GM19023 (cell line): ENCODE measurements around the gene FAM228B.

ENCODE experiments used
- ATAC-seq: cut with Tn5 transposase; IDR thresholded peaks from one replicate; pipeline ENCODE4 v1.9.1; 2021; ENCODE audit warnings: mild to moderate bottlenecking, moderate library complexity; ENCODE audit not compliant: unreplicated experiment

FAM228B gene

DNA sequence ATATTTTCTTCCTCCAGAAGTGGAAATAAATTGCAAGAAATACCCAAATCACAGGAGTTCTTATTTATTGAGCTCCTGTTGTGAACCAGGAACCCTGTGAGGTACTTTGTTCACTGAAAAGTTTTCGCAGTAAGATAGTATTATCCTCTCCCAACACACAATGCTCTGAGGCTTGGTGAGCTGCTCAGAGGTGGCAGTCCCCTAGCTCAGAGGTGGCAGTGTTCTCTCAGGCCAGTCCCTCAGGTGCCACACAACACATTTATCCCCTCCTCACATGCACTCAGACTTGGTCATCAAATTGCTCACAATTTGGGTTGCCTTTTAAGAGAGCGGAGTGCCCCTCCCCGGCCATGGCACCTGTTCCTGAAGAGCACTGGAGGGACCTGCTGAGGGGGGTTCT, 77.5 kb downstream of the FAM228B start:
- ATAC-seq, result no peak

DNA sequence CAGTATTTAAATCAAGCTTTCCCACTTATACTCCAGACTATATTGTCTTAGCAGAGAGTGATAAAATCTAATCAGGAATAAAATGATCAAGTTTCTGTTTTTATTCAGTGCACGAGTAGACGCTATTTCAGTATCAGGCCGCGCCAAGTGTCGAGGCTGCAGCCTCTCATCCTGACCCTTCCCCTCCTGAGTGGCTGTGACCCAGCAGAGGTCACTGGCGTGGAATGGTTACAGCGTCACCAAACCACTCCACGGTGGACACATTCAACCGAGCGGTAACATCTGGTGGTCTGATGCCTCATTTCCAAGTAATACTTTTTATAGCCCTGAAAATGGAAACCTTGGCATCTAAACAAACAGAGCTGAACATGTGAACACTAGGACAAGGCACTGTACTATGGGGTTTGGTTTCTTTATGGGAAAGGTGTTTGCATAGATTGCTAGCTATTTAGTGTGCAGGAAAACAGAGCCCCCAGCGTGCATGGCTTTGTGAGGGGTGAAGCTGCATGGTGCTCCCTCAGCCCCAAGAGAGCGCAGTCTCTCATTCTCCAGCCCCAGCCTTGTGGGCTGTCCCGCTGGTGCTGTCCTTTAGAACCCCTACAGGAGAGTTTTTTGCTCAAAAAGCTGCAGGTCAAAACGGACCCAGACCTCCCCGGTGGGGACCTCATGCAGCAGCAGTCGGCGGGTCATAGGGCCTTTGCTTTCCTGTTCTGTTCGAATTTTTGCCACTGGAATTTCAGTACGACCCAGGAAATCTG, 79.9 kb downstream of the FAM228B start:
- no peak for ATAC-seq

DNA sequence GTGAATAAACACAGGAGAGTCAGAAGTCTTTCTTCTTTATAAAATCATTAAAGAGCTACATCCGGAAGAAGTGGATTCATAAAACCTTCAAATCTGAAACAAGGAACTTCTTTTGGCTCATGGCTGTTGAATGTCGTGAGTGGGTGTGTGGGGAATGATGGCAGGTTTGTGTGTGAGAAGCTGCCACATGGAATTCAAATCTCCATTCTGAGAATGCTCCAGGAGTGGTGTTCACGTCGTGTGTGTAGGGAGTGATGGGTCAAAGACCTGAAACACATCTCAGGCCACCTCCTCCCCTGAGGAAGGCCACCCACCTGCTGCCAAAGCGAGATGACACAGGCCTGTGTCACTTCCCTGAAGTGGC, 80.5 kb downstream of the FAM228B start:
- no peak for ATAC-seq

GRCh38 chr2:24204505-24204904, 81.2 kb downstream of the FAM228B start:
- no peak for ATAC-seq

- no peak for ATAC-seq
Measured at GRCh38 chr2:24205131-24205530, 81.9 kb downstream of the FAM228B start.

GRCh38 chr2:24206242-24206641, 83.0 kb downstream of the FAM228B start:
- no peak for ATAC-seq

GRCh38 chr2:24206714-24207113, 83.4 kb downstream of the FAM228B start:
- ATAC-seq, result no peak

DNA sequence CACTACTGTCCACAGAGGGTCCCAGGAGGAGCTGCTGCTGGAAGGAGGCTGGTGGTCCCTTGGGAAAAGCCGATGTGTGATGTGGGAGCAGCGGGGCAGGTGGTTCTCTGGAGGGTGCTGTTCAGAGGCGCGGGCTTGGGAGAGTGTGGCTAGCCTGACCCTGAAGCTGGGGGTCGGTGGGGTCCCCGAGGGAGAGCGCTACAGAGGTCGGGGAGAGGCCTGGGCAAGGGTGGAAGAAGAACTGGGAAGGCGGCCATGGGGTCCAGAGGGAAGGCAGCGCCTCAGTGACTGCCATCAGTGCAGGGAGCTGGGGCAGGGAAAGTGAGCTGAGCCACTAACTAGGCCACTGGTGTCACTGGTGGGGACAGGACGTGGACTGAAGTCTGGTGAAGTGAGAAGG, 84.1 kb downstream of the FAM228B start:
- no peak for ATAC-seq

DNA sequence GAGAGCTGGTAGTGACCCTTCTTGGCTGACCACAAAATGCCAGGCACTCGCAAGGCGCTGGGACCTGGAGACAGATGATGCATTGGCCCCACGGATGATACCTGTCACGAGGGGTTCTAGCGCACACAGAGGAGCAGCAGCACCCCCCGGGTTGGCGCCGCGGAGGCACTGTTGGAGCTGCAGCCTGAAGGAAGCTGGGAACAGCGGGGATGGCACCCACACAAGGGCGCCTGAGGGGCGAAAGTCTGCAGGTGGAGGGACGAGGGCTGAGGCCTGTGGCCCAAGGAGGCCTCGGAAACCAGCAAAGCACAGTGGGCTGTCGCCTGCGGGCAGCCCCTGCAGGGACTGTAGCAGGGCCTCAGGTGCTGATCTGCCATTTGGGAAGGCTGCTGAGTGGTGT, 85.2 kb downstream of the FAM228B start:
- ATAC-seq, result no peak

- no peak for ATAC-seq
Measured at GRCh38 chr2:24209389-24210105, 86.3 kb downstream of the FAM228B start.

DNA sequence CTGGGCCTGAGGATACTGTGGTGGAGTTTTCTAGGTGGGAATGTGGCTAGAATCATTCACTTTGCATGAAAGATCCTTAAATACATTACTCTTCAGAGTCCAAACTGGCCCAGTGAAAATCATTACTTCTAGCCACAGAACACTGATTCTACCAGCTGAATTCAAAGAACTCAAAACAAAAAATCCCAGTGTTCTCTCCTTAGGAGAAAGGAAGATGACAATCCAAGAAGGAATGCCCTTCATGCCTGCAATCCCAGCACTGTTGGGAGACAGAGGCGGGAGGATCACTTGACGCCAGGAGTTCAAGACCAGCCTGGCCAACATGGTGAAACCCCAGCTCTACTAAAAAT, 86.8 kb downstream of the FAM228B start:
- no peak for ATAC-seq

GRCh38 chr2:24210723-24211122, 87.5 kb downstream of the FAM228B start:
- no peak for ATAC-seq

DNA sequence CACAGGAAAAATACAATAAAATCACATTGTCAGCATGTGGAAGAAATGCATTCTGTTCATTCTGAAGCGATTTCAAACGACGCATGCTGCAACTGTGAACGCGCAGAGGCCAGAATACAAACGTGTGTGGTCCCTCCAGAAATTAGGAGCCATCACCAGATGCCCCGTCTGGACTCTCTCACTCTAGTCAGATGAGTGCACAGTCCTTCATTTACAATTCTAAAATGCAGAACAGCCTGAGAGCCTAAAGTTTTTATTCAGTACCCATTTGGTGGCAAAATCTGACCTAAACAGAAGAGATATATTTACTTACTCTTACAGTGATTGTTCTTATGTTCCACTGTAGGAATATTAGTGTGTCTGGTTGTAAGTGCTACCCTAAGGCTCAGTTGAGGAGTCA, 88.1 kb downstream of the FAM228B start:
- no peak for ATAC-seq

DNA sequence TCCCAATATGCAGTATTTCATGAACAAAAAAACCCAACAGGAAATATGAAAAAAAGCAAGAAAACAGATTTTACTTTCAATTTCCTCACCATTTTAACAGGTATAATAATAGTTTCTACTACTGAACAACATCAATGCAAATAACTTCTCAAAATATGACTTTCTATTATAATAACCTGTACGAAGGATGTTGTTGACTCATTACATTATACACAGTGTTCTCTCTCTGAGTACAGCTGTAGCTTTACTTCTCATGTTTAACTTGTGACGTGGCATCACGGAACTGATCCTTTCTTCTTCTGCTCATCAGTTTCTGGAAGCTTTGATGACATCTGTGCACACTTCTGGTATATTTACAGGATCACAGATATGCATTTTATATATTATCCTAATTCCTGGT, 91.6 kb downstream of the FAM228B start:
- ATAC-seq, result peak; percentile 96
